ACHN (cell line): Measurements from ENCODE around the gene KANSL1.
A peak's percentile ranks its signal among the peaks of the same experiment; 100 is the strongest.

Experiments
- DNase-seq: peaks from one replicate; pipeline ENCODE4 v3.0.0-alpha.2; 2015
- in situ Hi-C: cut with HindIII; loops from 2 replicates; pipeline ENCODE4 v1.10.0; 2017; ENCODE audit warnings: low sequenced_read_pairs, low pct_ligation_motif_present, low pct_unique_long_range_greater_than_20kb

Gene KANSL1

DNA sequence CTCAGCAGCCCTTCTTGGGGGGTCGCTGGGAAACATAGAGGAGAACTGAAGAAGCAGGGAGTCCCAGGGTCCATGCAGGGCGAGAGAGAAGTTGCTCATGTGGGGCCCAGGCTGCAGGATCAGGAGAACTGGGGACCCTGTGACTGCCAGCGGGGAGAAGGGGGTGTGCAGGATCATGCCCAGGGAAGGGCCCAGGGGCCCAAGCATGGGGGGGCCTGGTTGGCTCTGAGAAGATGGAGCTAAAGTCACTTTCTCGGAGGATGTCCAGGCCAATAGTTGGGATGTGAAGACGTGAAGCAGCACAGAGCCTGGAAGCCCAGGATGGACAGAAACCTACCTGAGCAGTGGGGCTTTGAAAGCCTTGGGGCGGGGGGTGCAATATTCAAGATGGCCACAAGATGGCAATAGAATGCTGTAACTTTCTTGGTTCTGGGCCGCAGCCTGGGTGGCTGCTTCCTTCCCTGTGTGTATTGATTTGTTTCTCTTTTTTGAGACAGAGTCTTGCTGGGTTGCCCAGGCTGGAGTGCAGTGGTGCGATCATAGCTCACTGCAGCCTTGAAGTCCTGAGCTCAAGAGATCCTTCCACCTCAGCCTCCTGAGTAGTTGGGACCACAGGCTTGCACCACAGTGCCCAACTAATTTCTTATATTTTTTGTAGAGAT is 190.8 kb downstream of the KANSL1 start:
- DNase-seq, result peak; percentile 66
- in situ Hi-C loops, result no loop called here

DNA sequence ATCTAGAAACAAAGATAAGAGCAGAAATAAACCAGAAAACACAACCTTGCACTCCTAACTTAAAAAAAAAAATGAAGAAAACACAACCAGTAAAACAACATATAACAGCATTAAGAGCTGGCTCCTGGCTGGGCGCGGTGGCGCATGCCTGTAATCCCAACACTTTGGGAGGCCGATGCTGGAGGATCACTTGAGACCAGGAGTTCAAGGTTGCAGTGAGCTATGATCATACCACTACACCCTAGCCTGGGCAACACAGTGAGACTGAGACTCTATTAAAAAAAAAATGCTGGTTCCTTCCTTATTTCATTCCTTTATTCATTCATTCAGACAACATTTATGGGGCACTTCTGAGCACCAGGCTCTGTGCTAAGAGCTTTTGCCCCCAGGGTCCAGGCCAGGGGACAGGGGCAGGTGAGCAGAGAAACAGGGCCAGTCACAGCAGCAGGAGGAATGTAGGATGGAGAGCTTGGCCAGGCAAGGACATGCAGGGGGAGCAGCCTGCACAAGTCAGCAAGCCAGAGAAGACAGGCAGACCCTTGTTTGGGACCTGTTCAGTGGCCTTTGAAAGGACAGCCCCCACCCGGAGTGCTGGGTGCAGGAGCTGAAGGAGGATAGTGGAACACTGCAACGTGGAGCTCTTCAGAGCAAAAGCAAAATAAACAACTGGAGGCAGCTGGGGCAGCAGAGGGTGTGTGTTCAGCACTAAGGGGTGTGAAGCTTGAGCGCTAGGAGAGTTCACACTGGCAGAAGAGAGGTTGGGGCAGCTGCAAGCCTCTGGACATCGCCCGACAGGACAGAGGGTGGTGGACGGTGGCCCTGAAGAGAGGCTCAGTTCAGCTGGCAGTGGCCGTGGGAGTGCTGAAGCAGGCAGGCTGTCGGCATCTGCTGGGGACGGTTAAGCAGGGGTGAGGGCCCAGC is 191.6 kb downstream of the KANSL1 start:
- DNase-seq, result no peak
- in situ Hi-C loops, result no loop called here

DNA sequence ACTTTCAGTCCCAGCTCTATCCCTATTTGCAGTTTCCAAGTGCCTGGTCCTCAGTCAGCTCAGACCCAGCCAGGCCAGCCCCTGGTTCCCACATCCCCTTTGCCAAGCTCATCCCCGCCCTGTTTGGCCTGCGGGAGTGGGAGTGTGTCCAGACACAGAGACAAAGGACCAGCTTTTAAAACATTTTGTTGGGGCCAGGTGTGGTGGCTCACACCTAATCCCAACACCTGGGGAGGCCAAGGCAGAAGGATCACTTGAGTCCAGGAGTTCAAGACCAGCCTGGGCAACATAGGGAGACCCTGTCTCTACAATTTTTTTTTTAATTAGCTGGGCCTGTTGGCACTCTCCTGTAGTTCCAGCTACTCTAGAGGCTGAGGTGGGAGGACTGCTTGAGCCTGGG is 192.5 kb downstream of the KANSL1 start:
- no peak for DNase-seq
- in situ Hi-C loops, result no loop called here

DNA sequence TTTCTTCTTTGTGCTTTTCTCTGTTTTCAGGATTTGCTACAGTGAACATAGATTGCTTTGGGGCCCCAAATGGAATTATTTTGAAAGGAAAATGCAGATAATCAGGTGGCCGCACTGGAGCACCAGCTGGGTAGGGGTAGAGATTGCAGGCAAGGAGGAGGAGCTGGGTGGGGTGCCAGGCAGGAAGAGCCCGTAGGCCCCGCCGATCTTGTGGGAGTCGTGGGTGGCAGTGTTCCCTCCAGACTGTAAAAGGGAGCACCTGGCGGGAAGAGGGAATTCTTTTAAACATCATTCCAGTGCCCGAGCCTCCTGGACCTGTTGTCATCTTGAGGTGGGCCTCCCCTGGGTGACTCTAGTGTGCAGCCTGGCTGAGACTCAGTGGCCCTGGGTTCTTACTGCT is 192.9 kb downstream of the KANSL1 start:
- in situ Hi-C loops, result no loop called here
- no peak for DNase-seq

DNA sequence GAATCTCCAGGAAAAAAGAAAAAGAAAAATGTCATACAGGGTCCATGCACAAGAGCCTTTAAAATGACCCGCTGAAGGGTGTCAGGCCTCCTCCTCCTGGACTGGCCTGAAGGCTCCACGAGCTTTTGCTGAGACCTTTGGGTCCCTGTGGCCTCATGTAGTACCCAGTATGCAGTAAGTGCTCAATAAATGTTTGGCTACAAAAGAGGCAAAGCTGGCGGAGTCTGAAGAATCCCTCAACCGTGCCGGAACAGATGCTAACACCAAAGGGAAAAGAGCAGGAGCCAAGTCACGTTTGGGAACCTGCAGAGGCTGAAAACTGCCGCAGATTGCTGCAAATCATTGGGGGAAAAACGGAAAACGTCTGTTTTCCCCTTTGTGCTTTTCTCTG is 193.3 kb downstream of the KANSL1 start:
- in situ Hi-C loops, result no loop called here
- no peak for DNase-seq

DNA sequence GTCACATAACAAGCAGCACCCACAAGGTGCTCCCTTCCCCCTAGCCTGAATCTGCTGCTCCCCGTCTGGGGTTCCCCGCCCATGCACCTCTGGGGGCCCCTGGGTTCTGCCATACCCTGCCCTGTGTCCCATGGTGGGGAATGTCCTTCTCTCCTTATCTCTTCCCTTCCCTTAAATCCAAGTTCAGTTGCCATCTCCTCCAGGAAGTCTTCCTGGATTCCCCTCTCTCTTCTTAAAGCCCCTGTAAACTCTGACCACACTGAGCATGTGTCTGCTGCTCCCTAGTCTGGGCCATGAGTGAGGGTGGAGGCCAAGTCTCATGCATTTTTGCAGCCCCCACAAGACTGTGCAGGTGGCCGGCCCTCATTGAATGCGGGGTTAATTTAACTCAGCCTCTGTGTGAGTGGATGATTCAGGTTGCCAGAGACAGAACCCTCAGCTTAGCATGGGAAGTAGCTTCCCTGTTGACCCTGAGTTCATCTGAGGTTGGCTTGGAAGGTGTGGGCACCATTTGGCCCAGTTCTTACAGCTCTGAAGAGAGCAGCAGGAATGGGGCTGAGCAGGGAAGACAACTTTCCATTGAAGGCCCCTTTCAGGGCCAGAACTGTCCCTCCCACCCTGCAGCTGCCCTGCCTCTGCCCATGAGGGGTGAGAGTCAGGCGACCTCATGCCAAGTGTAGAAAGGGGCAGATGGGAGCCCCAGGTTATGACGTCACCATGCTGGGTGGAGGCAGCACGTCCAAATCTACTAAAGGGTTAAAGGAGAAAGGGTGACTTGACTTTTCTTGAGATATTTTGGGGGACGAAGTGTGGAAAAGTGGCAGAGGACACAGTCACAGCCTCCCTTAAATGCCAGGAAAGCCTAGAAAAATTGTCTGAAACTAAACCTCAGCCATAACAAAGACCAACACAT is 194.0 kb downstream of the KANSL1 start, which contains the start of gene STH:
TSS of gene STH (plus strand) at position 264 of the 913 bp plus-strand sequence. CDS start at position 294, 30 bp downstream.
- in situ Hi-C loops, result no loop called here
- DNase-seq, result no peak

DNA sequence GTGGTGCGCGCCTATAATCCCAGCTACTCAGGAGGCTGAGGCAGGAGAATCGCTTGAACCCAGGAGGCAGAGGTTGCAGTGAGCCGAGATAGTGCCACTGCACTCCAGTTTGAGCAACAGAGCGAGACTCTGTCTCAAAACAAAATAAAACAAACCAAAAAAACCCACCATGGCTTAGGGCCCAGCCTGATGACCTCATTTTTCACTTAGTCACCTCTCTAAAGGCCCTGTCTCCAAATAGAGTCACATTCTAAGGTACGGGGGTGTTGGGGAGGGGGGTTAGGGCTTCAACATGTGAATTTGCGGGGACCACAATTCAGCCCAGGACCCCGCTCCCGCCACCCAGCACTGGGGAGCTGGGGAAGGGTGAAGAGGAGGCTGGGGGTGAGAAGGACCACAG is 195.6 kb downstream of the KANSL1 start:
- no peak for DNase-seq
- in situ Hi-C loops, result no loop called here

DNA sequence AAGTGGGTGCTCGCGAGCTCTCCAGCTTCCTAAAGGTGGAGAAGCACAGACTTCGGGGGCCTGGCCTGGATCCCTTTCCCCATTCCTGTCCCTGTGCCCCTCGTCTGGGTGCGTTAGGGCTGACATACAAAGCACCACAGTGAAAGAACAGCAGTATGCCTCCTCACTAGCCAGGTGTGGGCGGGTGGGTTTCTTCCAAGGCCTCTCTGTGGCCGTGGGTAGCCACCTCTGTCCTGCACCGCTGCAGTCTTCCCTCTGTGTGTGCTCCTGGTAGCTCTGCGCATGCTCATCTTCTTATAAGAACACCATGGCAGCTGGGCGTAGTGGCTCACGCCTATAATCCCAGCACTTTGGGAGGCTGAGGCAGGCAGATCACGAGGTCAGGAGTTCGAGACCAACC is 196.1 kb downstream of the KANSL1 start:
- in situ Hi-C loops, result no loop called here
- DNase-seq, result no peak

DNA sequence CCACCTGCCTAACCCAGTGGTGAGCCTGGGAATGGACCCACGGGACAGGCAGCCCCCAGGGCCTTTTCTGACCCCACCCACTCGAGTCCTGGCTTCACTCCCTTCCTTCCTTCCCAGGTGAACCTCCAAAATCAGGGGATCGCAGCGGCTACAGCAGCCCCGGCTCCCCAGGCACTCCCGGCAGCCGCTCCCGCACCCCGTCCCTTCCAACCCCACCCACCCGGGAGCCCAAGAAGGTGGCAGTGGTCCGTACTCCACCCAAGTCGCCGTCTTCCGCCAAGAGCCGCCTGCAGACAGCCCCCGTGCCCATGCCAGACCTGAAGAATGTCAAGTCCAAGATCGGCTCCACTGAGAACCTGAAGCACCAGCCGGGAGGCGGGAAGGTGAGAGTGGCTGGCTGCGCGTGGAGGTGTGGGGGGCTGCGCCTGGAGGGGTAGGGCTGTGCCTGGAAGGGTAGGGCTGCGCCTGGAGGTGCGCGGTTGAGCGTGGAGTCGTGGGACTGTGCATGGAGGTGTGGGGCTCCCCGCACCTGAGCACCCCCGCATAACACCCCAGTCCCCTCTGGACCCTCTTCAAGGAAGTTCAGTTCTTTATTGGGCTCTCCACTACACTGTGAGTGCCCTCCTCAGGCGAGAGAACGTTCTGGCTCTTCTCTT is 196.8 kb downstream of the KANSL1 start:
- DNase-seq, result no peak
- in situ Hi-C loops, result no loop called here

DNA sequence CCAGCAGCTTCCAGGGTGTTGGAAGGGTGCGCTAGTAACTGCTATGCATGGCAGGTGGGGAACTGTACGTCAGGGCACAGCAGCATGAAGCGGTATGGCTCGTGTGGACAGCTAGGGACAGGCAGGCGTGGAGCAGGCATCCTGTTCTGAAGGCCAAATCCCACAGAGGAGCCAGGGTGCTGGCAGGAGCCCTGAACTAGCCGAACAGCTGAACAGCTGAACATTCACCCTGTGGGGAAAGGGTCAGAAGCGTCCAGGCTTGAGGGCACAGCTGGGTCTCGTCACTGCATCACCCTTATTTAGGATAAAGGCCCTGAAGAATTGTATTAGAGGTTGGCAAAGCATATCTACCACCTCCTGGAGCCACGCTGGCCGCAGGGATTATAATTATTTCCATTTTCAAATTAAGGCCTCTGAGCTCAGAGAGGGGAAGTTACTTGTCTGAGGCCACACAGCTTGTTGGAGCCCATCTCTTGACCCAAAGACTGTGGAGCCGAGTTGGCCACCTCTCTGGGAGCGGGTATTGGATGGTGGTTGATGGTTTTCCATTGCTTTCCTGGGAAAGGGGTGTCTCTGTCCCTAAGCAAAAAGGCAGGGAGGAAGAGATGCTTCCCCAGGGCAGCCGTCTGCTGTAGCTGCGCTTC is 197.5 kb downstream of the KANSL1 start:
- in situ Hi-C loops, result no loop called here
- no peak for DNase-seq

DNA sequence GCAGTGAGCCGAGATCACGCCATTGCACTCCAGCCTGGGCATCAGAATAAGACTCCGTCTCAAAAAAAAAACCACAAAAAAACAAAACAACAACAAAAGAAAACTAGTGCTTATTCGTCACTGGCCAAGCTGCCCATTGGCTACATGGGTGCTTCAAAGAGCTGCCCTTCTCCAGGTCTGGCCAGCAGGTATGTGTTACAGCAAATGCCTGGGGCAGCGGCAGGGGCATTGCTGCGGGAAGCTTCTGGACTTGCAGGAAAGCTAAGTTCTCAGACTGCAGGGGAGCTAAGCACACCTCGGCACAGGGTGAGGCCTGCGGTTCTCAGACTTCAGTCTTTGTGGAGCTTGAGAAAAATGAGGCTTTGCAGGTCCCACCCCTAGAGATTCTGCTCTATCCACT is 198.2 kb downstream of the KANSL1 start:
- in situ Hi-C loops, result no loop called here
- no peak for DNase-seq

DNA sequence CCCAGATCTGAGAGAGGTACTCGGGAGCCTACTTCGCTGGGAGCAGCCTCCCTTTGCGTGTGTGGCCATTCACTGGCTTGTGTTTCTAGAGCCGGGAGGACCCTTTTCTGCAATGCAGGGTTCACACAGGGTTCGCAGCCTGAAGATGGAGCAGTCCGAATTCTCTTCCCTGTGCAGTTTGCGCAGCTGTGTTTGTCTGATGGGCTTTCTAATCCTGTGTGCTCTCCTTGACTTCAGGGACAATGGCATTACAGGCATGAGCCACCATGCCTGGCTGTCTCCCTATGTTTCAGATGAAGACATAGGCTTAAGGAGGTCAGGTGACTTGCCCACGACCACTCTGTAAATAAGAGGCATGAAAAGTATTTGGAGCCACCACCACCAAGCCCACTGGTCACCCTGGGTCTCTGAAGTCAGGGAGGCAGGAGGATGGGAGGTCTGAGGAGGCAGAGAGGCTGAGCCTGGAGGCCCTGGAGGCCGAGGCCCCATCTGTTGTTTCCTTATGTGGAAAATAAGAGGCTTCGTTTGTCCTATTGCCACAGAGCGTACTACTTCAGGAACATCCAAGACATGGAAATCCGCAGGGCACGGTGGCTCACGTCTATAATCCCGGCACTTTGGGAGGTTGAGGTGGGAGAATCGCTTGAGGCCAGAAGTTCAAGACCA is 199.1 kb downstream of the KANSL1 start:
- in situ Hi-C loops, result no loop called here
- DNase-seq, result no peak

DNA sequence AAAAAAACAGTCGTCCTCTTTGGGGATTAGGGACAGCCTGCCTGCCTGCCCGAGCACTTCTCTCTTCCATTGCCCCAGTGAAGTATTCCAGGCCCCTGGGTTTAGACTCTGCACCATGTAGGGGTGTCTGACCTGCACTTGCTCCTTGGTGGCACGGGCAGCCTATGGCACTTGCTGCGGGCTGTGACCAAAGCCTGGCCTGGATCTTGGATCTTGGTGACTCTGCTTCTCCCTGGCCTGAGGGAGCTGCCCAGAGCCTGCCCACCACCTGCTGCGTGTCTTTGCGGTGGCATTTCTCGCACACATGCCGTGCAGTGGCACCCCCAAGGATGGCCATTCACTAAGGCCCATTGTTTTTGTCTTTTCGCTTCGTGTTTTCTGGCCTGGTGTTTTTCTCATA is 200.3 kb downstream of the KANSL1 start:
- in situ Hi-C loops, result no loop called here
- DNase-seq, result no peak

DNA sequence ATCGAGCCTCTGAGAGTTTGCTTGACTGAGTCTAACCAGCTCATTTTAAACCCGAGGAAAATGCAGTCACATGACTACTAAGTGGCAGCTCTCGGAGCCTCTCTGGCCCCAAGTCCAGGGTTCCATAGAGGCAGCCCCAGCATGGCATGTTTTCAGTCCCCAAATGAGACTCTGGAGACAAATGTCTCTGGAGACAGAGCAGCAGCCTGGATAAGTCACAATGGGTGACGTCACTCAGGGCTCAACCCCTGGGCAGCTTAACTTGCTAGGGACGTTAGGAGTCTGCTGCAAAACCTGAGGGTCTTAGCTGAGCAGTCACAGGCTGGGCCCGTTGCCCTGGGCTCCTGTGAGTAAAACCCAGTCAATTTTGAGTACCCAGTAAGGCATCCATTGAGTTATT is 201.1 kb downstream of the KANSL1 start:
- no peak for DNase-seq
- in situ Hi-C loops, result no loop called here

DNA sequence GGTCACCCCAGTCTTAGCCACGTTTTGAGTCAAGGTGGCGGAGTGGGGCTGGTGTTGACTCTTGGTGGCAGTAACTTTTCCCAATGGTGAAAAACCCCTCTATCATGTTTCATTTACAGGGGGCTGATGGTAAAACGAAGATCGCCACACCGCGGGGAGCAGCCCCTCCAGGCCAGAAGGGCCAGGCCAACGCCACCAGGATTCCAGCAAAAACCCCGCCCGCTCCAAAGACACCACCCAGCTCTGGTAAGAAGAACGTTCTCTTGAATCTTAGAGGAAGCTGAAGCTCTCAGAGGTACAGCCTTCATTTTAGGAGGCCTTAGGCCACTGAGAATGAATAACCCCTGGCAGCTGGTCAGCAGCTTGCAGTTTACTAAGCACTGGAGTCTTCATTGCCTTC is 201.9 kb downstream of the KANSL1 start:
- DNase-seq, result no peak
- in situ Hi-C loops, result no loop called here

DNA sequence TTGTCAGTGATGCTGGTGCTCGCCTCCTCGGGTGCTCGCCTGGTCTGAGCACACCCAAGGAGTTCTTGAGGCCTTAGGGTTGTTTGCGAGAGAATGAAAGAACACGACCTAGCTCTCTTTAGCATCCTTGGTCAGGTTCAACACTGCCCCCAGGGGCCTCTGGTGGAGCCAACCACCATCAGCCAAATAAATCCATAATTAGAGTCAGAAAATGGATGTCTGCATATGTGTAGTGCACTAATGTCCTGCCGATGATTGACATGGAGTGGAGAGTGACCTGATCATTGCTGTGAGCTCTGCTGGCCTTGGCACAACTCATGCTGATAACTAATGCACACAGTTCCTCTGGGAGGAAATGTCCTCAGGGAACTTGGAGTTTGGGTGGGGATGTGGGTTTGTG is 202.3 kb downstream of the KANSL1 start:
- in situ Hi-C loops, result no loop called here
- no peak for DNase-seq

DNA sequence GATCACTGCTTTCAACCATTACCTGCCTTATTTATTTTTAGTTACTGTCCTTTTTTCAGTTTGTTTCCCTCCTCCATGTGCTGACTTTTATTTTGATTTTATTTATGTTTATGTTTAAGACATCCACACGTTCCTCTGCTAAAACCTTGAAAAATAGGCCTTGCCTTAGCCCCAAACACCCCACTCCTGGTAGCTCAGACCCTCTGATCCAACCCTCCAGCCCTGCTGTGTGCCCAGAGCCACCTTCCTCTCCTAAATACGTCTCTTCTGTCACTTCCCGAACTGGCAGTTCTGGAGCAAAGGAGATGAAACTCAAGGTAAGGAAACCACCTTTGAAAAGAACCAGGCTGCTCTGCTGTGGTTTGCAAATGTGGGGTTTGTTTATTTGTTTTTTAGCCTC is 203.5 kb downstream of the KANSL1 start:
- no peak for DNase-seq
- in situ Hi-C loops, result no loop called here

DNA sequence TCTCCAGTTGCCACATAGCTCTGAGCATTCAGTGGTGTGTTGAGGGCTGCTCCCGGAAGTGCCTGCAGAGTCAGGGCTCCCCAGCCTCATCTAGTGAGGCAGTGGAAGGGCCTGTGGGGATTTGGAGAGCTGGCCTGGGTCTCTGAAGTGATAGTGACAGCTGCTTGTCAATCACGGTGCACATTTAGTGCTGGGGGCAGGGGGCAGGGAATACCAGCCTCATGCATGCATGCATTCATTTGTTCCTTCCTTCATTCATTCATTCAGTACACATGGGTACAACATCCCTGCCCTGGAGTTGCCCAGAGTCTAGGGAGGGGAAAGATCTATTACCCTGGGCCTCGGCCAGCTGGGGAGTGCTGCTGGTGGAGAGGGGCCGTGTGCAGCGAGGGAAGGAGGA is 205.5 kb downstream of the KANSL1 start:
- DNase-seq, result no peak
- in situ Hi-C loops, result no loop called here
